HG03558 (cell line): ENCODE results near the gene PRG2.
"Not testable (repeated sequence)": the region's sequence is repeated elsewhere in the genome, so short reads cannot be mapped to it uniquely, and the experiment has no call there.

Source experiments
- ATAC-seq: cut with Tn5 transposase; IDR thresholded peaks from one replicate; pipeline ENCODE4 v1.9.1; 2021; ENCODE audit warnings: moderate number of reproducible peaks; ENCODE audit not compliant: unreplicated experiment; ENCODE audit errors: extremely low read depth

Gene PRG2

GRCh38 chr11:57353036-57353435 is 37.4 kb downstream of the PRG2 start:
- ATAC-seq, result no peak

GRCh38 chr11:57349491-57350274 is 40.8 kb downstream of the PRG2 start:
- ATAC-seq, result no peak

GRCh38 chr11:57348636-57349313 is 41.7 kb downstream of the PRG2 start:
- ATAC-seq, result no peak

- no peak for ATAC-seq
These were observed 42.4 kb downstream of the PRG2 start for GRCh38 chr11:57348052-57348451.

GRCh38 chr11:57347336-57347735 is 43.1 kb downstream of the PRG2 start:
- no peak for ATAC-seq

- no peak for ATAC-seq
These were observed 44.8 kb downstream of the PRG2 start for GRCh38 chr11:57345555-57346211.

- no peak for ATAC-seq
These were observed 45.6 kb downstream of the PRG2 start for GRCh38 chr11:57344826-57345225.

GRCh38 chr11:57343825-57344224 is 46.6 kb downstream of the PRG2 start:
- ATAC-seq, result no peak

- no peak for ATAC-seq
These were observed 47.7 kb downstream of the PRG2 start for GRCh38 chr11:57342702-57343101.

GRCh38 chr11:57341250-57341808 is 49.1 kb downstream of the PRG2 start:
- no peak for ATAC-seq

GRCh38 chr11:57340039-57340615 is 50.3 kb downstream of the PRG2 start:
- ATAC-seq, result no peak

- ATAC-seq, result no peak
These were observed 51.1 kb downstream of the PRG2 start for GRCh38 chr11:57339328-57339727.

GRCh38 chr11:57338142-57338541 is 52.3 kb downstream of the PRG2 start, which contains the start of gene P2RX3:
Gene P2RX3, plus strand, starts transcription at chr11:57338352. Its CDS starts 199 bp downstream, at chr11:57338551.
- no peak for ATAC-seq

GRCh38 chr11:57336856-57337255 is 53.6 kb downstream of the PRG2 start:
- ATAC-seq, result not testable (repeated sequence)
